ENCODE measurements around the gene KRT84.

KRT84 gene

GRCh38 chr12:52385226-52385702 lies at the start of gene KRT84:
KRT84 (minus strand) TSS chr12:52385652; CDS start chr12:52385585, 67 bp downstream.
- DNase-seq (ENCODE audit: low read depth in 2 of 2), result no peak

DNA sequence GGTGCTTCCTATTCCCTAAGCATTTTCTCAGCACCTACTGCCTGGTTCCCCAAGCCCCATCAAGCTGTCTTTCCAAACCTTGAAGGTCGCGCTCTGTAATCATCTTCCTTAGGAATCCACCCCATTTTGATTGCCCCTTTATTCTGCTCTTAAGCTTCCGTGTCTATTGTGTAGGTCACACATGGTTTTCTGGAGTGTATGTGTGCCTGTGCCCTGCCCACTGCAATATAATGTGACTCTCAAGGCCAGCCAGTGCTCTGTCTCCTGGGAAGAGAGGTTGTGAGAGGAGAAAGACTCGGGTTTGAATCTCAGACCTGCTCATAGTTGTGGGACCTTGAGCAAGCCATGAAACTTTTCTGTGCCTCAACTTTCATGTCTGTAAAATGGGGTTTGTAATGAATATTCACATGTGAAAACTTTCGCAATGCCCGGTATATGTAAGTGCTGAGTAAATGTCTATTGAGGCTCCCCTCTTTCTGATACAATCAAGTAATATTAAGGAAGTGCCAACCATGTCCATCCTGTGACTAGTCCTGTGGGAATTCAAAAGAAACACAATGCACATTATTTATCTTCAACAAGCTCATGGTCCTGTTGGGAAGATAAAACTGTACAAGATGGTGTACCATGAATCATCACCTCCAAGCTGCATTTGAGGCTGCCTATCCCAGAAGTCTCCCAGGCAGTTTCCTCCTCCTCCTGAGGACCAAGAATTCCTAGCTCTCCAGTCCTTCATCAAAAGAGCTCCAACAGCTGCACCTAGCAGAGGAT lies 49.5 kb upstream of the KRT84 start:
- no peak for DNase-seq (ENCODE audit: low read depth in 2 of 2)

- no peak for DNase-seq (ENCODE audit: low read depth in 2 of 2)
Observed at GRCh38 chr12:52434081-52434733, 48.8 kb upstream of the KRT84 start, which contains the start of gene KRT75. KRT75 (minus strand) TSS chr12:52434371; CDS start chr12:52434304, 67 bp downstream.

- DNase-seq (ENCODE audit: low read depth in 2 of 2), result no peak
Observed at GRCh38 chr12:52433501-52434080, 48.1 kb upstream of the KRT84 start.

DNA sequence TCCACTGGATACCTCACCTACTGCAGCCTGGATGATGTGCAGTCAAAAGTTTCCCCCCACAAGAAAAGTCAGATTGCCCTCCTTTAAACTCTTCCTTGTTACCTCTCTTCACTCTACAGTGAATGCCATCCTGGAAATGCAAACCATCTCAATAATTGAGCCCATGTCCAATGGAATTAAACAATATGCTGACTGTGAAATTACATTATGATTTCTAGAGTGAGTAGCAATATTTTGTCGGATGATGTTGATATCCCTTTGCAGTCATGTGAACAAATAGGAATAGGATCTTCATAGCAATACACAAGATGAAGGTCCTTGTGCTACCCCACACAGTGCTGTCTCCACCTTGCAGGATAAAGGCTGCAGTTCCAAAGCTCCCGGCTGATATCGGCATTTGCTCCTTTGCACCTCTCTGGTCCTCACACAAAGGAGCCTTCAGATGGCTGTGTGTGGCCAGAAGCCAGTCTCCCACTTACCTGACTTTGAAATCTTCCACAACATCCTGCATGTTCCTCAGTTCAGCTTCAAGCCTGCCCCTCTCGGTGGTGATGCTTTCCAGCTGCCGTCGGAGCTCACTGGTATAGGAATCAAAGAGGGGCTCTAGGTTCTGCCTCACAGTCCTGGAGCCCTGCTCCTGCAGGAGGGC lies 47.2 kb upstream of the KRT84 start:
- no peak for DNase-seq (ENCODE audit: low read depth in 2 of 2)

DNA sequence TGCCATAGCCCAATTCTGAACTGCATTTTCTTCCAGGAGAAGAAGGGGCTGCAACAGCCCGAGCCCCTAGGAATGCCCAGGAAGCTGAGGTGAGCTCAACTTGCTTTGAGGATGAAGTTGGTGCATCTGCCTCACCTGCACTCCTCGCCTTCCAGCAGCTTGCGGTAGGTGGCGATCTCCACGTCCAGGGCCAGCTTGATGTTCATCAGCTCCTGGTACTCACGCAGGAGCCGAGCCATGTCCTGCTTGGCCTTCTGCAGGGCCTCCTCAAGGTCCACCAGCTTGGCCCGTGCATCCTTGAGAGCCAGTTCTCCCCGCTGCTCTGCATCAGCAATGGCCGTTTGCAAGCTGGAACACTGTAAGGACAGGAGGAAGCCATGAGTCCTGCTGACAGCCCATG lies 42.7 kb upstream of the KRT84 start:
- no peak for DNase-seq (ENCODE audit: low read depth in 2 of 2)

DNA sequence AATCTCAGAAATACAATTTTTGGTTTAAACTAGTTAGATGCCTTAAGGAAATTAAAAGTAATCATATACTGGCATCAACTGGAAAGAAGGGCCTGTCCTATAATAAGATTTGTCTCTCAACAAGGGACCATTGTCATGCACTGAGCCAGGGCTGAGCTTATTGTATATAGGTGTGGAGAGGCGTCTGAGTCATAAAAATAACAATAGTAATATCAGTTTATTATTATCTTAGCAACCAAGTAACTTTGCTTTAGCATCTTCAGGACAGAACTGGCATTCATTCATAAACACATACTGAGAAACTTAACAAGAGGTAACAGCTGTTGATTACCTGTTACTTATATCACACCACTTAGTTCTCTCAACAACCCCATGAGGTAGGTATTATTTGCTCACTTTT lies 41.6 kb upstream of the KRT84 start:
- no peak for DNase-seq (ENCODE audit: low read depth in 2 of 2)

DNA sequence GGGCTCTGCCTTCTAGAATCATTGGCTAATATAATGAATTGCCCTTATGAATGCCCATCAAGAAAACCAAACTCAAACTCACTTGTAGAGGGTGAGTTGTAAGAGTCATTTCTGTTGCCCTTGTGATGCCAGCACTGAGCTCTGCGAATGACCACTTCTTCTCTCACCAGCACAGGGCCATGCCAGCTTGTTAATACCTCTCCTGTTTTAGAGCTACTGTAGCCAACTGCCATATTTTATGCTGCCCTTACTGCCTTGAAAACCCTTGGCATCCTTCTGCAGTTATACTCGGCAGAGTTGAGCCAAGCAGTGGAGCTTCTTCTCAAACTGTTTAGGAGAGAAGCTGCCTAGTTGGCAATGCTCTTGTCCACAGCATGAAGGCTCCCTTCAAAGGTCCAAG lies 40.6 kb upstream of the KRT84 start:
- DNase-seq (ENCODE audit: low read depth in 2 of 2), result no peak

DNA sequence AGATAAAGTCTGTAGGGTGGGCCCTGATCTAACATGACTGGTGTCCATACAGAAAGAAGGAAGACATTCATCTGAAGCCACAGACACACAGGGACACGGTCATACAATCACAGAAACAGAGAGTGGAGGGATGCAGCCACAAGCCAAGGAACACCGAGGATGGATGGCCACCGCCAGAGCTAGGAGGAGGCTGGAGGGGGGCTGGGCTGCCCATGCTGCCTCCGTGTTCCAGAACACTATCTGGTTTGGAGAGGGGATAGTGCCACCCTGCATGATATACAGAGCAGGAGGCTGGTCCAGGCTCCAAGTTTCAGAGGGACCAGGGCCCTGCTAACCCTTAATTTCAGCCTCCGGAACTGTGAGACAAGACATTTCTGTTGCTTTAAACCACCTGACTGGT lies 40.0 kb upstream of the KRT84 start:
- DNase-seq (ENCODE audit: low read depth in 2 of 2), result no peak

- no peak for DNase-seq (ENCODE audit: low read depth in 2 of 2)
Observed at GRCh38 chr12:52423661-52424500, 38.4 kb upstream of the KRT84 start.

GRCh38 chr12:52423035-52423434 lies 37.6 kb upstream of the KRT84 start:
- no peak for DNase-seq (ENCODE audit: low read depth in 2 of 2)

GRCh38 chr12:52419656-52420055 lies 34.2 kb upstream of the KRT84 start:
- no peak for DNase-seq (ENCODE audit: low read depth in 2 of 2)

DNA sequence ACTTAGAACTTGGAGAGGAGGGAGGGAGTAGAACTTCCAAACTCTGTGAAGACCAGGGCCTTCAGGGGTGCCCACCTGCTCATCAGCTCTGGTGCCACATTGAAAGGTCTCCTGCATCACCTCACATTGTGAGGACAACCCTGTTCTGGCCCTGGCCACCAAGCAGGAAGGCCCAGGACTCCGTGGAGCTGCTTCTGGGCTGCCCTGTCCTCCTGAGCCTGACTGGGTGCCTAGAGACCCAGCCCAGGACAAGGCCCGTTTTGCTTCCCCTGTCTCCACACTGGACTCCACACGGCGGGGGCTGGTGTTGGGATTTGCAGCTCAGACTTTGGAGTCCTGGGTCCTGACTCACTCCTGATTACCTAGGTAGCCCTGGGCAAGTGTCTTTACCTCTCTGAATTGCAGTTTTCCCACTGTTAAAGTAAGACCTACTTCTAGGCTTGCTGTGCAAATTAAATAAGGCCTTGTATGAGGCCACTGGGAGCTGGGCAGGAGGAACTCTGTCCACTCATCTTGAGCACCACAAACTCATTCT lies 33.2 kb upstream of the KRT84 start:
- no peak for DNase-seq (ENCODE audit: low read depth in 2 of 2)

DNA sequence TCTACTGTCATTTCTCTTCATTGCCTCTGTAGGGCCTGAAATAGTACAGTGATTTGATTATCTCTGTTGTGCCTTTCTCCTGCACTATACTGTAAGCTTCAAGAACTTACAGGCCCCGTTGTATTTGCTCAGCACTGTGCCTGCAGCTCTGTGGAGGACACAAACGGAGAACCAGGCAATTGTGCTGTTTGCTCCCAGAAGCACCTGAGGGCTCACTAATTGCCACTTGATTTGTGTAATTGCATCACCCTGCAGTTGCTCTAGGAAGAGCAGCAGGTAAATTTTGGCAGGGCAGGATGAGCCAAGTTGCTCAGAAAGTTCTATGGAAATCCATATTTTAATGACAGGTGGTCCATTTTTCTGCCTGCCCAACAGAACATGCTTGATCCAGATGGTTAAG lies 32.3 kb upstream of the KRT84 start:
- DNase-seq (ENCODE audit: low read depth in 2 of 2), result no peak

- no peak for DNase-seq (ENCODE audit: low read depth in 2 of 2)
Observed at GRCh38 chr12:52416795-52417194, 31.3 kb upstream of the KRT84 start.

GRCh38 chr12:52415870-52416750 lies 30.7 kb upstream of the KRT84 start:
- no peak for DNase-seq (ENCODE audit: low read depth in 2 of 2)

GRCh38 chr12:52414936-52415335 lies 29.5 kb upstream of the KRT84 start:
- no peak for DNase-seq (ENCODE audit: low read depth in 2 of 2)

DNA sequence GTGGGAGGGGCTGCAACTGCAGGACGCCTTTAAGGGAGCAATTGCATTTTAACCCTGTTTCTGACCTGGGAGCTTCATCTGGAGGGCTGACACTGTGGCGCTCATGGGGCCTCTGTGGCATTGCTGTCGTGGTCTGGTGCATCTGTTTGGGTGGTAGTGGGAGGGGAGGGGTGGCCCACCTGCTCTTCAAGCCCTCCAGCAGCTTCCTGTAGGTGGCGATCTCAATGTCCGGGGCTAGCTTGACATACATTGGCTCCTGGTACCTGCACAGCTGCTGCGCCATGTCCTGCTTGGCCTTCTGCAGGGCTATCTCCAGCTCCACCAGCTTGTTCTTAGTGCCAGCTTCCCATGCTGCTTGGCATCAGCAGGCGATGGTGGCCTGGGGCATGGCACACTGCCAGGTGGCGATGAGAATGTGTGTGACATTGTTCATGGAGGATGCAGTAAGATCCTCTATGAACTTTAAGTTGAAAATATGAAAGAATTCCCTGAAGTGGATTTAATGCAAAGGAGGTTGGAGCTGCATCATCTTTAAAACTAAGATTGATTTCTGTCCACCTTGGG lies 28.4 kb upstream of the KRT84 start:
- DNase-seq (ENCODE audit: low read depth in 2 of 2), result no peak

DNA sequence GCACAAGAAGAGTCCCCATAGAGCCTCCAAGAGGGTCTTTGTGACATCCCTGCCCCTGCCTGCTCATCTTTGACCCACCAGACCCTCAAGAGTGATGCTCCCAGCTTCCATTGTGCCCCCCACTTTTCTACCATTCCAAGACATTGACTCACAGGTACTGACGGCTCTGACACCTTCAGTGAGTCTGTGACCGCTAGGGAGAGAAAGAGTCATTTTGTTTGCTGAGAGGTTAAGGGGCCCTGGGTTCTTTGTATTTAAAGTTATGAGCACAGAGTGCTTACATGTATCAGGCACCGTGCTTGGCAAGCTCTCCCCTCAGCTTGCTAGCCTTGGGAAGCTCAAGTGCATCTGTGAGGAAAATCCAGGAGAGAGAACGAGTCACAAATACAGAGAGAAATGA lies 27.8 kb upstream of the KRT84 start:
- DNase-seq (ENCODE audit: low read depth in 2 of 2), result no peak

- DNase-seq (ENCODE audit: low read depth in 2 of 2), result no peak
Observed at GRCh38 chr12:52411815-52412214, 26.4 kb upstream of the KRT84 start.

Measured in activated CD4-positive, alpha-beta T cell treated with anti-CD3 and anti-CD28 coated beads for 24 hours (primary cell).